T-helper 2 cell treated with Interferon-gamma antibody and Interleukin-4, amounts not matched to agents 100 ng/mL and 5 ng/mL, for 36 hours (primary cell): ENCODE results near the gene PTCD1. TPM values are rescaled to one million over a fixed set of nuclear protein-coding genes. Genes with fewer than 3 reads are reported as not detected.

Experiments
- intact Hi-C: fragments of 100-400 bp; cut with micrococcal nuclease; formaldehyde crosslinking; loops from one replicate; pipeline ENCODE4 v1.15.1; 2023
- total RNA-seq: library from RNA; stranded (reverse); gene quantifications from 2 replicates; pipeline ENCODE4 v1.2.3, GENCODE V29; 2022

Gene PTCD1
- total RNA-seq, 1 donor from 2014 or later, result 11.7 TPM

DNA sequence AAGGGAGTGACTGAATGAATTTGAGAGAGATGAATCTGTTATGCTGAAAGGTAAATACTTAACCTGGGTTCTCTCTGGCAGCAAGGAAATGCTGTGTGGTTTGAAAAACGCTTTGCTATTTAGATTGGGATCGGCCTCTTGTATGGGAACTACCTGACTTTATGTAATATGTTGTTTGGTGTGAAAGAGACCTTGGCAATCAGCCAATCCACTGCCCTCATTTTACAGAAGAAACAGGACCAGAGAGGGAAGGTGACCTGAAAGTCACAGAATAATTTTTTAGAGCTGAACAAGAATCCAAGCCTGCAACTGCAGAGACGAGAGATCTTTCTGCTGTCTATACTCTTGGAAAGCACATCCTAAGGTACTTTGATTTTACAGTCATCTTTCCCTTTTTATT is 28.8 kb downstream of the PTCD1 start:
- intact Hi-C loops, result loop anchor here (1.0 to 10.0 kb wide), 5 partner anchors 17 to 675 kb away; partner anchors contain the start of genes COPS6, CPSF4, PTCD1 and ZNF3

DNA sequence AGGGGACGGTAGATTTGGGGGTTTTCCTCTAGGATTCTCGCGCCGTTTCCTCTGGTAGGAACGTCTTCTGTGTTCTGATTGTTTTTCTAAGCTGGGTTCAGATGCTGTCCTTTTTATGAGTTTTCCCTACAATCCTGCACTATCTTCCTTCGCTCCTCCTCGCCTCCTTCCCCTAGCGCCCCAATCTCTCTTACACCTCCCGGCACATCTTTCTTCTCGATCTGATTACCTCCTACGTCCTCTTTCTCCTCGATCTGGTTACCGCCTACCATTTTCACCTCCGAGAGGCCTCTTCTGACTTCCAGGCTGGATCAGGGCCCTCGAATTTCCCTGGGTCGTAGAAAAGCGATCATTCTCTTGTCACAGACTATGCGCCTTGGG is 29.4 kb downstream of the PTCD1 start:
- intact Hi-C loops, result loop anchor here (1.0 to 10.0 kb wide), 5 partner anchors 16 to 676 kb away; partner anchors contain the start of genes COPS6, CPSF4, PTCD1 and ZNF3

DNA sequence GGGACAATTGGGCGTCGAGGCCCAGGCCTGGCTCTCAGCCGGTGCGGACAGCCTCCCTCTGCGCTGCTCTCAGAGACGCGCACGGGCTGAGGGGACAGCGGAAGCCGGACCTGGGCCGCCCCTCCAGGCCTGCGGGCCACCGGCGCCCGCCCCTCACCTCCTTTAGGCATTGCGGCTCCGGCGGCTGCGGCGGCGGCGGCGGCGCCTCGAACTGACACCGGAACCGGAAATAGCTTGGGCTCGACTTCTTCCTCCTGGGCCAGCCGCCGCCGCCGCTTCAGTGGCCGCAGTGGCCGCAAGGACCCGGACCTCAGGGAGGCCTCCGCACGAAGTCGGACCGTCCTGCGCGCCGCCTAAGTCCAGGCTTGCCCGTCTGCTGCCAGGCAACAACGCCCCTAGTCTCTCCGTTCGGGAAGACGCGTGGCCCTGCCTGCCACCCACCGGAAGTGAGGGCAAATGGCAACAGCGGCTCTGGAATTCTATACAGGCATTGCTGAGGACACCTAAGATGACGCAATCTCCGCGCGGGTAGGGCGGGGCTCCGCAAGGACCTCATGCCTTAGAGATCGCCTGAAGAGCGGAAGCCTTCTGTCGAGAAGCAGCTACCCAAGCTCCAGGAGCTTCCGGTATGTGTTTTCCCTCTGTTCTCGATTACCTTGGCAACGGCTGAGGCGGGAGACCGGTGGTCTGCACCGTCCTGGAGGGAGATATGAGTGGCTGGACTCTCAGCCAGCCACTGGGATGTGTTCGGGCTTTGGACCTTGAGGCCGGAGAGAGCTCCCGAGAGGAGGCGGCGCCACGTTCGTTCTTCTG is 30.0 kb downstream of the PTCD1 start, which contains the start of the genes BUD31 and PDAP1:
Gene BUD31 (plus strand): TSS at position 591 of the 813 bp plus-strand sequence. CDS start 2,124 bp downstream, outside the sequence.
Gene PDAP1 (minus strand): TSS at position 219 of the 813 bp plus-strand sequence. CDS start 49 bp downstream, at position 170.
- intact Hi-C loops, result loop anchor here (1.0 to 10.0 kb wide), 9 partner anchors 16 to 676 kb away; partner anchors contain the start of genes ARPC1B, COPS6, CPSF4 and PTCD1

DNA sequence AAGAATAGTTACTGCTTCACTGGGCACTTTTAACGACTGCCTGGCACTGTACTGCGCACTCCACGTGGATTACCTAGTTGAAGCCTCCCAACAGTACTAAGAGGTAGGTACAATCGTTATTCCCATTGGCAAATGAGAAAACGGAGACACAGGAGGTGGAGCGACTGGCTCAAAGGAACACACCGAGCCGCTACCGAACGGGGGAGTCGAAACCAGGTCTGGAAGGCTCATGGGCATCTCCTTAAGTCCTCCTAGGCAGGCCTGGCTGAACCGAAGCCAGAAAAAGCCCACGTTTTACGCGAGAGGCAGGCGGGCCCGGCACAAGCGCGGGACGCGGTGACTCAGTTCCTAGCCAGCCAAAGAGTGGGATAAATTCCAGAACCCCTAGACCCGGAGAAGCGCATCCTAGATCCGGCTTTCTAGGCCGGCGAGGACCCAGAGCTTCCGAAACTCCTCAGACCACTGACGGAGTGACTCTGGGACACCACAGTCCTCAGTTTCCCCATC is 30.7 kb downstream of the PTCD1 start:
- intact Hi-C loops, result loop anchor here (1.0 to 10.0 kb wide), 8 partner anchors 15 to 677 kb away; partner anchors contain the start of genes ARPC1B, COPS6, ZKSCAN5 and ZNF3

DNA sequence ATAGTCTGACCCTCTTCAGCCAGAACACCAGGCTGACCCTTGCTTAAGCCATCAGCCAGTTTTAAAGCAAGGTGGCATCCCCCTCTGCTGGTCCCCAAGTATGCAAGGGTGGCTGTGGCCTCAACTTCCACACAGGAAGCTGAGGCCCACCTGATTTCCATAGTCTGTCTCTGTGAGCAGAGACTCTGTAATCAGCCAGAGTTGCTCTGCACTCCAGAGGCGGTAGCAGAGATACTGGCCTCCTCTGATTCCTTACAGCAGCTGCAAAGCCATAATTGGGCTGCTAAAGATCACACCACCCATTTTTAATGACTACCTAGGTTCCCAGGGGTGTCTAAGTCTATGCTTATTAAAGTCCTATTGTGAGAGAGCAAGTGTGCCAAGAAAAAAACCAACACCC is 32.0 kb downstream of the PTCD1 start:
- intact Hi-C loops, result loop anchor here (10.0 kb wide), 1 partner anchor 678 kb away; the partner anchor contains the start of genes COPS6 and ZNF3

DNA sequence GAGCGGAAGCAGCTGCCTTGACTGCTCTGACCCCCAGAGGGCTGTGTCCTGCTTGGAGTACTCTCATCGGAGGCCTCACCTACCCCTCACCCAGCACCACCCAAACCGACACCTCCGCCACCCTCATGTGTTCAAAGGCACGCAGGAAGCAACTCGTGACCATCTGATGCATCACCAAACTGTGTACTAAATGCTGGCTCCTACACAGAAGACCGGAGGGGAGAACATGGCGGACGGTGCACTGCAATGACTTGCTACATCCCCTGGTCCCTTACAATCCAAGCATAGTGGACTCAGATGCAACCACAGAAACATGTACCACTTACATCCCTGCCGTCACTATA is 33.6 kb downstream of the PTCD1 start:
- intact Hi-C loops, result loop anchor here (10.0 kb wide), 1 partner anchor 680 kb away; the partner anchor contains the start of genes COPS6 and ZNF3

DNA sequence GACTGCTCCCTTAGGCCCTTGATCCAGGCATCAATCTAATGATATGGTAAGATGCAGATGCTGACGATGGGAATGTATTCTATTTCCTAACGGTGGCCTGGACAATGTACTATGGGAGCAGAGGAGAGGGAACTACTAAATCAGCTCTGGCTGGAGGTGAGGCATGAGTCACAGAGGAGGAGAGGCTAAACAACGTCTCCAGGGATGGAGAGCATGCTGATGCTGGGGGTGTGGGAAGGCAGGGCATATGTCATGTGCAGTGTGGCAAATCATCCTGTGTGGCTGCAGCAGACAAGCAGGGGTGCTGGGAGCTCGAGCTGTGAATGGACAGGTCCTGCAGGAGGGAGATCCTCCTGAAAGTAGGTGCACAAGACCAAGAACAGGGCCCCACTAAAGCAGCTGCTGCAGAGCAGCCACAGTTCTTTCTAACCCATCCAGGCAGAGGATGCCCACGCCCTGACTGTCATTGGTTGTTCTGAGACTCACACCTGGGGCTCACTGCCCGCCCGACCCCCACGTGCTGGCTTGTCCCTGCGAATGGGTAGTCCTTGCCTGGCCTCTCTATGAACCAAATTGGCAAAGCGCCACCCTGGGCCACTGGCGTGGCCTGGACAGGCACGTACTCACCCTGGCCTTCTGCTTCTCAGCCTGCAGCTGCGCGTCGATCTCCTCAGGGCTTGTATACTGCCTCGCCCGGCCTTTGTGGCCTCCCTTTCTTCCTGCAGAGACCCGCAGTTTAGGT is 34.2 kb downstream of the PTCD1 start:
- intact Hi-C loops, result loop anchor here (10.0 kb wide), 1 partner anchor 680 kb away; the partner anchor contains the start of genes COPS6 and ZNF3

DNA sequence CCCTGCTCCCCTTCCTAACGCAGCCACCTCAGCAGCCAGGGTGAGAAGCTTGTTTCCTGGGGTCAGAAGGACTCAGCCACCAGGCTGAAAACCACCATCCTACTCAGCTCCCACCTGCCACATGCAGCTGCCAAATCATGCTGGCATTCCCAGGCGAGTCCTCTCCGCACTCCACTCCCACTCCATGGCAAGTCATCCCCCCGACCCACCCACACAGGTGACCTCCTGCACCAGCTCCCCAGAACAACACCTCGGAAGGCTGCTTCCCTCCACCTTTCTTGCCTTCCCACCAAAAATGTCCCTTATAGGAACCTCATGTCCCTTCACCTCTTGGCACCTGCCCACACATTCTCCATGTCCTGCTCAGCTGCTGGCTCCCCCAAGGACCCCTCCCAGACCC is 34.8 kb downstream of the PTCD1 start:
- intact Hi-C loops, result loop anchor here (10.0 kb wide), 1 partner anchor 681 kb away; the partner anchor contains the start of genes COPS6 and ZNF3

DNA sequence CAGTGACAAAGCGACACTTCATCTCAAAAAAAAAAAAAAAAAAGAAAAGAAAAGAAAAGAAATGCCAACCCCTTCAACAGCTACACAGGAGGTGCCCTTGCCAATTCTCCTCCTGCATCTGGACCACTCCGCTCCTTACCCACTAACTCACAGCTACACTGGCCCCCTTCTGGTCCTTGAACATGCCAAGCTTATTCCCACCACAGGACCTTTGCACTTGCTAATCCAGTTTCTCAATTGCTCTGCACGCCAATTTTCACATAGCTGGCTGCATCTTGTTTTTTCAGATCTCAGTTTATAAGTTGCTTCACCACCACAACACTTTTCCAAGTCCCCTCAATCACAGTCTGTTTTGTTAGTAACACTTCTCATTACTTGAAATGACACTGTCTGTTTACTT is 35.7 kb downstream of the PTCD1 start:
- intact Hi-C loops, result loop anchor here (10.0 kb wide), 1 partner anchor 682 kb away; the partner anchor contains the start of genes COPS6 and ZNF3

DNA sequence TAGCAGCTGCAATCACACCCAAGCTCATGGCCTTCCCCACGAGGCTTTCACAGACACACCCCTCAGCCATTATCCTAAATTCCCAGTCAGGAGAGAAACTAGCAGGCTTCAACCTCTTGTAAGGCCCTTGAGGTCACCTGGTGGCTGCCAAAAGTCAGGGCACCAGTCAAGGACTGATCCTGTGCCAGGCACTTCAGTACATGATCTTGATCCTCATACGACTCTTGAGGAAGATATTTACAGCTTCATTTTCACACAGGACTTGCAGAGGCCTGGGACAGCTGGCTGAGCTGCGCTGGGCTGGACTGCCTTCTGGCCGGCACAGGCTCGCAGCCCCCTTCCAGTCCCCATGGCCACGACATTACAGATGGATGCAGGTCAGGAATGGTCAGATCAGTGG is 39.0 kb downstream of the PTCD1 start:
- intact Hi-C loops, result no loop called here

DNA sequence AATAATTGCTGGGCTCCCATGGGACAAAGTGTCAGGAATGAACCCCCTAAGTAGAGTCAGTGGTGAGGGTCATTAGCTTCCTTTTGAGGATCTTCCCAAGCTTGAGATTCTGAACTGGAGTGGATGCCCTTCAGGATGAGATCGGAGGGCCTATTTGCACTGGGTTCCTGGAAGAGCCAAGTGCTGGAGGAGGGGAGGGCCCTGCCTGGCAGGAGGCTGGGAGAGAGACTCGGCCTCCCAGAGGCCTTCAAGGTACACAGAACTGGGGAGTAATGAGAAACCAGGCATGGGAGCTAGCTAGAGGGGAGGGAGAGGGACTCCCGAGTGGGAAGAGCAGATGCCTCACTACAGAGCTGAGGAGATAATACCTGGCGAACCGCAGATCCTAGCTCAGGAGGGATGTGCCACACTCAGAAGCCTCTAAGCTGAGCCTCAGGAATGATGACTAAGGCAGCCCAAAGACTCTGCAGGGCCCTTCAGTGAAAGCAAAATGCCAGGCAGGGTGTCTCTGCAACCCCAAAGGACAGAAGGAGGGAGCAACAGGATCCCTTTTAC is 39.6 kb downstream of the PTCD1 start:
- intact Hi-C loops, result no loop called here

DNA sequence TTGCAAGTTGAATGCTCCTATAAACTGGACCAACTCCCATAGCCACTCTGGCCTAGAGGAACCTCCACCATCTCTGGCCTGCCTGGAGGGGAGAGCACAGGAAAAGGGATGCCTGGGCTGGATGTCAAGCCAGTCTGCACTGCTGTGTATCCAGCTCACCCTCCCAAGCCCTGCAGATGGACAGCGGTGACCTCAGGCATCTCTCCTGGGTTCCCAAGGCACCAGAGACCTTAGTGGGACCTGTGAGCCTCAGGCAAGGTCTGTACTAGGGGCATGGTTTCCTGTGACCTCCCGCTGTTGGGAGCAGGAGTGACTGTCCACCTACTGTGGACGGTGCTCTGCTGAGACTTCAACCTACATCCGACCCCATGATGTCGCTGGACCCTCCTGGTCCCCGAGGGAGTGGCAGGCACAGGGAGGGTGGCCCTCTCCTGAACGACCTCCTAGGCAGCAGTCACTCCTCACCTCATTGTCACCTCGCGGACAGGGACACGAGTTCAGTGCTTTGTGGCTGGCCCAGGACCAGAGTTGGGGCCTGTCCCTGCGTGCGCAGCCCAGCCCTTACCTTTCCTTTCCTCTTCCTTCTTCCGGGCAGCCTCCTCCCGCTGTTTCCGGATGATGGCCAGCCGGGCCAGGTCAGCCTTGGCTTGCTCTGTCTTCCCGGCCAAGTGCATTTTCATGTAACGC is 41.2 kb downstream of the PTCD1 start:
- intact Hi-C loops, result no loop called here

DNA sequence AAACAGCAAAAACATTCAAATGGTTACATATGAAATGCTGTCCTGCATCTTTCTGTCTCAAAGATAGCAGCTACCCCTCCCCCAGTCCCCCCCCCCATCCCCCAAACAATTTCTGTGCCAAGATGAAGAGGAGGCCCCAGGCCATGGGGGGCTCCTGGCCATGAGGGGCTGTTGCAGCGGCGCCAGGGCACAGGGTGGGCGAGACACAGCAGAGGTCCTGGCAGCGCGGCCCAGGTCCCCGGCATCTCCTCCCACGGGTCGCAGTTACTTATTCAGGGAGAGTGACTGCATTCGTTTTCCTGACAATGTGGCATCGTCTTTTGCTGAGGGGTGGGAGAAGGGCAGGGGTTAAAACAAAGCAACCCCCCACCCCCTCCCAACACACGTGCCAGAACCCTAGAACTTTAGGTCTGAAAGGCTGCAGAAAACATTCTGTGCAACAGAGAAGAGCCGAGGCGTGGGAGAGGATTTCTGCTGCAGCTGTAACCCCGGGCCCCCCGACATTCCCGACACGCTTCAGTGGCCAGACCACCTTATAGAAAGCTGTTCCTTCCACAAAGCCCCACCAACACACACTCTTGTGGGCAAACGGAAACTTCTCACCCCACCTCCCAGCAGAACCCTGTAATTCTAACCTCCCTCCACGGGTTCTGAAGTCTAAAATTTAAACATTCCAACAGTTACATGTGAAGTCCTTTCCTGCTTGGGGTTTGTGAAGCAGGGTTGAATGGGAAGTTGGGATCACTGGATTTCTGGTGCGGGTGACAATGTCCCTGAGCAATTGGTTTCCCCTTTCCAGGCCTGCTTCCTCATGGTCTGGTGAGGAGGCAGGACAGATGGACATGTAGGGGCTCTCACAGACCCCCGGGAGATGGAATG is 41.9 kb downstream of the PTCD1 start:
- intact Hi-C loops, result no loop called here

DNA sequence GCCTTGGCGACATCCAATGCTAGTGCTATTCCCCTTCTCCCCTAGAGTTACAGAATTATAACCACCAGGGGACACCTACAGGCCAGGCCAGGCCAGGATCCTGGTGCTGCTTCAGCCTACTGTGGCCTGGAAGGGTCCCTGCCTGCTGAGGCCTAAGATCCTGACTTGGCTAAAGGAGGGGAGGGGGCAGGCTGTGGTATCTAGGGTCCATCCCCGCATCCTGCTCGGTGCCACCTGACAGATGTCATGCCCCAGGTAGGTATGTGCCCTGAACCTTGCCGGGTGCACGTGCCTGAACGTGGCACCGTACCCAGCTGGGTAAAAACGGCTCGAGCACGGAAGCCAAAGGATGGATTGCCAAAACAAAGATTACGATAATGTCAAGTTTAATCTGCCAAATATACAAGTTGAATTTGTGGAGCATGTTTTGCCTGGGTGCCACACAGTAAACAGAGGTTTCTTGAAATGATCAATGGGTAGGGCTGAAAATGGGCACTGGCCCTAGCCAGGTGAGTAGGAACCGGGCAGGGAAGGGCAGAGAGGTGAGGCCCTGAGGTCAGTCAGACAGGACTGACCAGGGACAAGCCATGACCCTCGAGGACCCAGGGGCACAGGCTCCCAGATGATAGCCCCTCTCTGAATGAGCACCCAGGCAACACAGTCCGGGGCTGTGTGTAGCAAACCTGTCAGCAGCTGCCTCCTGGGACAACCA is 42.8 kb downstream of the PTCD1 start:
- intact Hi-C loops, result no loop called here

DNA sequence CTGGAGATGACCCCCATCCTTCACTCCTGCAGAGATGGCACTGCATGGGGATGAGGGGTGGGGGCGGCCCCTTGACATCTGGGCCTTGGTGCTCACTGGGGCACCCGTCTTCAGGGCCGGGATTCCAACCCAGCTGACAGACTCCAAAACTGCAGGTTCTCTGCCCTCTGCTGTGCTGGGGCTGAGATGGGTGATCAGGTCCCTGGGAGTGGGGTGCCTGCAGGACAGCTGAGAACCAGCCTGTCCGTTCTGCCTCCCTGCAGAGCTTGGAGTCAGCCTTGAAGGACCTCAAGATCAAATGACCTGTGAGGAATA is 44.5 kb downstream of the PTCD1 start:
- intact Hi-C loops, result no loop called here

DNA sequence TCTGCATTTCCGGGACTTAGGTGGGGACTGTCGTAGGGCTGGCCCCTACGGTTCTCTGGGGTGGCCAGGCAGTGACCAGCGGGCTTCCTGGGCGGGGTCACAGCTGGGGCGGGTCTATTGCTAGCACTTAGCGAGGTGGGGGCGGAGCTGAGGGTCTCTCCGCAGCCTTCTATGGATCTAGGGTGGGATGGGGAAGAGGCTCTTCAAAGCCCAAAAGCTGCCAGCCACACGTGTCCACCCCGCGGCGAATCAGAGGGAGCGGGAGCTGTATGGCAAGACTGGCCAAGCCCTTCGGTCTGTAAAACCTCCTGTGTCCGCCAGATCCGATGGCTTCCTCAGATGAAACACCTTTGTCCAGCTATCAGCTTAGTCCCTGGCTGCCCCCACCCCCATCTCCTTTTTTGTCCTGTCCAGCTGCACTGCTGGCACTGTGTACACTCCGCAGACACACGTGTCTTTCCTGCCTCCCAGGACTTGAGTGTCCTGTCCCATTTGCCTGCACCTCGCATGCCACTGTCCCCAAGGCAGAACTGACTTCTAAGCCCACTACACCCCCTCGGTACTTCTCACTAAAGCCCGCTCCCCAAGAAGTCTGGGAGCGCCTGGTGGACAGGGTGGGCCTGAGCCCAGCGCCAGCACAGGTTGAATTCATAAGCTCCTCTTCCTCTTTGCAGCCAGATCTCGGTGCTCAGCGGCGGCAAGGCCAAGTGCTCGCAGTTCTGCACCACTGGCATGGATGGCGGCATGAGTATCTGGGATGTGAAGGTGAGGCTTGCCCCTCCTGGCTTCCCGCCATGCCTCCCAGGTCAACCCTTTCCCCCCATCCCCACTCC is 45.0 kb downstream of the PTCD1 start:
- intact Hi-C loops, result loop anchor here (2.0 kb wide), 2 partner anchors 15 to 19 kb away; partner anchors contain the start of genes ARPC1B, BUD31 and PDAP1

DNA sequence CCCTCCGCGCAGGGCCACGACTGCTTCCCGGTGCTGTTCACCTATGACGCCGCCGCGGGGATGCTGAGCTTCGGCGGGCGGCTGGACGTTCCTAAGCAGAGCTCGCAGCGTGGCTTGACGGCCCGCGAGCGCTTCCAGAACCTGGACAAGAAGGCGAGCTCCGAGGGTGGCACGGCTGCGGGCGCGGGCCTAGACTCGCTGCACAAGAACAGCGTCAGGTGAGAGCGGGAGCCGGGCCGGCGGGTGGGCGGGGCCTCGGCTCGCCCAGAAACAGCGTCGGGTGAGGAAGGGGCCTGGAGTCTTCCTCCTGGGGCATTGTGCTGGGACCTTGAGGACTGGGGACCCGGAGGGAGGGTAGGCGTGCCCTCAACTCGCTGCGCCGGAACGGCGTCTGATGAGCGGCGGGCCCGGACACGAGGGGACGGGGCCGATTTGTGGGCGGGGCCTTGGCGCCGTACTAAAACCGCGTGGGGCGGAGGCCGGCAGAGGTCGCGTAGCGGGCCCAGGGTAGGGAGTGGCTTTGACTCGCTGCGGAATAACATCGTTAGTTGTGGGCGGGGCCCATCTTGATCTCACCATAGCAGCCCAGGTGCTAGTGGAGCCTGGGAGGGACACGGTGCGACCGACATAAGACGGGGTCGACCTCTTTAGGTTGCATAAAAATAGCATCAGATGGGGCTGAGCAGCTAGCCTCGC is 45.8 kb downstream of the PTCD1 start:
- intact Hi-C loops, result loop anchor here (2.0 kb wide), 2 partner anchors 16 to 18 kb away; partner anchors contain the start of genes ARPC1B, BUD31 and PDAP1
